Astrocyte (in vitro differentiated cells and primary cell): Measurements from ENCODE around the gene IL1RAP. TPM values are rescaled to one million over a fixed set of nuclear protein-coding genes. Genes with fewer than 3 reads are reported as not detected.

Experiments
- DNase-seq: peaks from one replicate; pipeline ENCODE4 v3.0.0-alpha.2; 2010; ENCODE audit warnings: low read depth
- FAIRE-seq: peaks from 2 replicates; lab custom pipeline; 2011; peaks lifted over from hg19 to GRCh38; lab: Jason Lieb, UNC
- H2AFZ ChIP-seq: 2 replicates; pipeline ENCODE4 v1.6.0; 2012; ENCODE audit warnings: low read depth, low read length, inconsistent platforms
- H3K27ac ChIP-seq: 2 replicates; pipeline ENCODE4 v1.5.1; 2011; ENCODE audit warnings: low read depth, low read length, inconsistent platforms
- H3K27me3 ChIP-seq: 2 replicates; pipeline ENCODE4 v1.6.0; 2011; ENCODE audit warnings: low read length, inconsistent platforms; ENCODE audit not compliant: insufficient read depth
- H3K36me3 ChIP-seq: 2 replicates; pipeline ENCODE4 v1.5.1; 2011; ENCODE audit warnings: low read length, inconsistent platforms; ENCODE audit not compliant: insufficient read depth
- H3K4me1 ChIP-seq: 2 replicates; pipeline ENCODE4 v1.5.1; 2011; ENCODE audit warnings: low read length, inconsistent platforms; ENCODE audit not compliant: insufficient read depth
- H3K4me2 ChIP-seq: 2 replicates; pipeline ENCODE4 v1.6.0; 2012; ENCODE audit warnings: low read length, inconsistent platforms
- H3K4me3 ChIP-seq: 2 replicates; pipeline ENCODE4 v1.5.1; 2011; ENCODE audit warnings: low read depth, mild to moderate bottlenecking, low read length, inconsistent platforms; ENCODE audit not compliant: insufficient read depth
- H3K79me2 ChIP-seq: 2 replicates; pipeline ENCODE4 v1.6.0; 2012; ENCODE audit warnings: mild to moderate bottlenecking, low read length, inconsistent platforms; ENCODE audit not compliant: insufficient read depth
- H3K9ac ChIP-seq: 2 replicates; pipeline ENCODE4 v1.6.0; 2012; ENCODE audit warnings: mild to moderate bottlenecking, low read length, inconsistent platforms
- H3K9me3 ChIP-seq: 2 replicates; pipeline ENCODE4 v1.5.1; 2012; ENCODE audit warnings: low read depth, mild to moderate bottlenecking, low read length, inconsistent platforms; ENCODE audit not compliant: insufficient read depth
- H4K20me1 ChIP-seq: 2 replicates; pipeline ENCODE4 v1.6.0; 2012; ENCODE audit warnings: low read length, inconsistent platforms; ENCODE audit not compliant: insufficient read depth
- H3K27ac Mint-ChIP-seq: one replicate; pipeline ENCODE4 v1.8.0; 2021; ENCODE audit warnings: mild to moderate bottlenecking, mixed read lengths; ENCODE audit not compliant: unreplicated experiment
- H3K27me3 Mint-ChIP-seq: one replicate; pipeline ENCODE4 v1.8.0; 2021; ENCODE audit warnings: low read depth, mixed read lengths; ENCODE audit not compliant: unreplicated experiment
- H3K36me3 Mint-ChIP-seq: one replicate; pipeline ENCODE4 v1.8.0; 2021; ENCODE audit warnings: low read depth, mixed read lengths; ENCODE audit not compliant: unreplicated experiment
- H3K4me1 Mint-ChIP-seq: one replicate; pipeline ENCODE4 v1.8.0; 2021; ENCODE audit warnings: low read depth, mixed read lengths; ENCODE audit not compliant: unreplicated experiment
- H3K4me3 Mint-ChIP-seq: one replicate; pipeline ENCODE4 v1.8.0; 2021; ENCODE audit warnings: mild to moderate bottlenecking, moderate library complexity, mixed read lengths; ENCODE audit not compliant: unreplicated experiment
- H3K9me3 Mint-ChIP-seq: one replicate; pipeline ENCODE4 v1.8.0; 2021; ENCODE audit warnings: mild to moderate bottlenecking, mixed read lengths; ENCODE audit not compliant: unreplicated experiment
- EZH2 ChIP-seq: IDR thresholded peaks from 2 replicates; pipeline ENCODE4 v1.6.1; 2012; ENCODE audit warnings: mild to moderate bottlenecking, low read length, inconsistent platforms; ENCODE audit not compliant: insufficient read depth
- total RNA-seq: library from RNA; stranded (reverse); gene quantifications from 2 replicates; pipeline ENCODE4 v1.2.1, GENCODE V29; 2021
- TF ChIP-seq, protein P1 (sequence below): IDR thresholded peaks from 2 replicates; pipeline ENCODE4 v1.5.1; 2011; ENCODE audit warnings: low read depth, mild to moderate bottlenecking, inconsistent platforms, low read length, moderate library complexity; ENCODE audit not compliant: insufficient read depth

Gene IL1RAP
- total RNA-seq, 1 donor from 2014 or later, result 19.4 TPM

DNA sequence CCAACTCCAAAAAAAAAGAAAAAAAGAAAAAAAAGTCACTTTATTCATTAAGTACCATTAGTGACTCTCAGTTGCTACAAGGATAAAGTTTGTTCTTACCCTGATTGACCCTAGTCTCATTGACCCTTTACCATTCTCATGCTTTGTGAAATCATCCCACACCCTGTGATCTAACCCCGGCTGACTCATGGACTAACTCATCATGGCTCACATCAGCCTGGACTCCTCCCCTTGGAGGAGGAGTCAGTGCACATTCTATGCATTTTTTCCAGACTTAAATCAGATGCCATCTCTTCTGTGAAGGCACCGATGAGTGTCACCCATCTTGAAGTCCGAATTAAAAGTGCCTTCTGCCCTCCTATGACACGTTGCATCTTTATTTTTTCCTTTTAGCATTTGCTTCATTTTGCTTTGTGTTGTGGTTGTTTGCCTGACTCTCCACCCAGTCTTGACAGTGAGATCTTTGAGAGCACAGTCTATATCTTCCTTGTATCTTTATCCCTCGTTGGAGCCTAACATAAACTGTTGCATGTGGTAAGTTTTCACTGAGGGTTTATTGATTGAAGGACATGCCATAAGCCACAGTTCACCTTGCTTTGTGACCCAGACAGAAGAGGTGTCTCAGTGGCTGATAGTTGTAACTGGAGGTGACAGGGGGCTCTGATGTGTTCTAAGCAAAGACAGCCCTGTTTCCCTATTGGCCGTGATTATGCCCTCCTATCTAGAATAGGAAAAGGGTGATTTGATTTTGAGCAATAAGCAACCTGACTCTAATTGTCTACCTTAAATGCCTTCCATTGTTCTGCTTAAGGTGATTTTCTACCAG is 72.1 kb downstream of the IL1RAP start:
- Histone ChIP-seq H3K36me3 (no peaks in the 10 kb centered on the region), H3K9ac (peak overlapping the region; percentile 54), H2AFZ (peak overlapping the region; percentile 40), H3K27ac (peak overlapping the region; percentile 79), H3K79me2 (no peaks in the 10 kb centered on the region), H4K20me1 (no peaks in the 10 kb centered on the region), H3K4me1 (peaks cover 16% of the 10 kb centered on the region), H3K9me3 (no peaks in the 10 kb centered on the region), H3K4me2 (peak overlapping the region; percentile 53), H3K4me3 (no peak overlapping the region), H3K27me3 (no peaks in the 10 kb centered on the region)
- H3K27ac Mint-ChIP-seq, result peak overlapping the region; percentile 92
- no peaks in the 10 kb centered on the region for H3K36me3 Mint-ChIP-seq
- DNase-seq, result peak; percentile 89
- peak; percentile 92 for FAIRE-seq
- H3K4me1 Mint-ChIP-seq, result peaks cover 29% of the 10 kb centered on the region
- no peaks in the 10 kb centered on the region for H3K9me3 Mint-ChIP-seq
- no peaks in the 10 kb centered on the region for H3K27me3 Mint-ChIP-seq
- H3K4me3 Mint-ChIP-seq, result no peak overlapping the region
- TF ChIP-seq, protein P1, sequence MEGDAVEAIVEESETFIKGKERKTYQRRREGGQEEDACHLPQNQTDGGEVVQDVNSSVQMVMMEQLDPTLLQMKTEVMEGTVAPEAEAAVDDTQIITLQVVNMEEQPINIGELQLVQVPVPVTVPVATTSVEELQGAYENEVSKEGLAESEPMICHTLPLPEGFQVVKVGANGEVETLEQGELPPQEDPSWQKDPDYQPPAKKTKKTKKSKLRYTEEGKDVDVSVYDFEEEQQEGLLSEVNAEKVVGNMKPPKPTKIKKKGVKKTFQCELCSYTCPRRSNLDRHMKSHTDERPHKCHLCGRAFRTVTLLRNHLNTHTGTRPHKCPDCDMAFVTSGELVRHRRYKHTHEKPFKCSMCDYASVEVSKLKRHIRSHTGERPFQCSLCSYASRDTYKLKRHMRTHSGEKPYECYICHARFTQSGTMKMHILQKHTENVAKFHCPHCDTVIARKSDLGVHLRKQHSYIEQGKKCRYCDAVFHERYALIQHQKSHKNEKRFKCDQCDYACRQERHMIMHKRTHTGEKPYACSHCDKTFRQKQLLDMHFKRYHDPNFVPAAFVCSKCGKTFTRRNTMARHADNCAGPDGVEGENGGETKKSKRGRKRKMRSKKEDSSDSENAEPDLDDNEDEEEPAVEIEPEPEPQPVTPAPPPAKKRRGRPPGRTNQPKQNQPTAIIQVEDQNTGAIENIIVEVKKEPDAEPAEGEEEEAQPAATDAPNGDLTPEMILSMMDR, result no peak
- no peak for TF ChIP-seq EZH2

DNA sequence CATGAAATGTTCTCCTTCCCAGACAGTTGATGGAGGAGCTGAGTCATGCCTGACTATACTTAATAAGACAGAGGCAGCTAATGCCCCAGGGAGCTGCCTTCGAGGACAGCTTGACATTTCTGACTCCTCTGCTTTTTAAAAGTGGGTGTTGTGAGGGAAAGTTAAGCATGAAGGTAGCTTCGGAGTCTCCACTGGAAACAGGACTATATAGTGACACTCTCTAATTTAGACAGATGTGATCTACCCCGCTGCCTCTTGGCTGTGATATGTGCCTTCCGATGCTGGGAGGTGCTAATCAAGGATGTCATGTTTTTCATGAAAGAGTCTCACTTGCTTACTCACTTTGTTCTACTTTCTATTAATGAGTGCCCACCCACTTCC is 72.7 kb downstream of the IL1RAP start:
- TF ChIP-seq, protein P1, result no peak
- no peak for TF ChIP-seq EZH2
- no peak overlapping the region for H2AFZ ChIP-seq
- Mint-ChIP-seq H3K27me3 (no peaks in the 10 kb centered on the region), H3K4me3 (no peak overlapping the region), H3K36me3 (no peaks in the 10 kb centered on the region), H3K9me3 (no peaks in the 10 kb centered on the region), H3K4me1 (peaks cover 27% of the 10 kb centered on the region), H3K27ac (peak overlapping the region; percentile 92)
- peaks cover 12% of the 10 kb centered on the region for H3K4me1 ChIP-seq
- peak; percentile 5 for FAIRE-seq
- DNase-seq, result peak; percentile 57
- H3K9ac ChIP-seq, result peak overlapping the region; percentile 54
- H3K79me2 ChIP-seq, result no peaks in the 10 kb centered on the region
- H3K27ac ChIP-seq, result peak overlapping the region; percentile 79
- H3K9me3 ChIP-seq, result no peaks in the 10 kb centered on the region
- H3K4me3 ChIP-seq, result no peak overlapping the region
- no peaks in the 10 kb centered on the region for H3K27me3 ChIP-seq
- H3K4me2 ChIP-seq, result peak overlapping the region; percentile 53
- no peaks in the 10 kb centered on the region for H4K20me1 ChIP-seq
- no peaks in the 10 kb centered on the region for H3K36me3 ChIP-seq

- Mint-ChIP-seq H3K9me3 (no peaks in the 10 kb centered on the region), H3K4me3 (no peak overlapping the region), H3K27ac (no peak overlapping the region), H3K4me1 (peaks cover 23% of the 10 kb centered on the region), H3K36me3 (no peaks in the 10 kb centered on the region), H3K27me3 (no peaks in the 10 kb centered on the region)
- Histone ChIP-seq H3K4me3 (no peak overlapping the region), H4K20me1 (no peaks in the 10 kb centered on the region), H2AFZ (no peak overlapping the region), H3K79me2 (no peaks in the 10 kb centered on the region), H3K4me2 (no peak overlapping the region), H3K4me1 (peaks cover 12% of the 10 kb centered on the region), H3K9me3 (no peaks in the 10 kb centered on the region), H3K27me3 (no peaks in the 10 kb centered on the region), H3K9ac (no peak overlapping the region), H3K36me3 (no peaks in the 10 kb centered on the region), H3K27ac (no peak overlapping the region)
- TF ChIP-seq, protein P1, result no peak
- FAIRE-seq, result peak; percentile 9
- DNase-seq, result no peak
Measured at GRCh38 chr3:190588570-190588969, 74.7 kb downstream of the IL1RAP start.
